ENCODE measurements around the gene ARFGAP3.

The ARFGAP3 gene

GRCh38 chr22:42814215-42814614 lies 42.9 kb downstream of the ARFGAP3 start (continued):
- no peak for TF ChIP-seq ZBTB26 (tag by site-specific recombination; optimal IDR thresholded peaks at IDR 0.05)
- TF ChIP-seq ZNF148 (tag by site-specific recombination; IDR thresholded peaks at IDR 0.05; ENCODE audit: borderline replicate concordance) = no peak
- TF ChIP-seq ZNF157 (tag by site-specific recombination; IDR thresholded peaks at IDR 0.05) = no peak
- no peak for TF ChIP-seq KLF10 (tag by site-specific recombination; IDR thresholded peaks at IDR 0.05)

GRCh38 chr22:42813501-42813900 lies 43.6 kb downstream of the ARFGAP3 start:
- H3K4me1 ChIP-seq (ENCODE audit: control insufficient read depth, insufficient read depth, low read length) = no peaks in the 10 kb centered on the region
- no peak overlapping the region for H3K27ac ChIP-seq (ENCODE audit: extremely low read depth, low read depth, low read length)
- H3K36me3 ChIP-seq (ENCODE audit: control insufficient read depth in 2 of 2, insufficient read depth in 1 of 2, low read length in 2 of 2) = peaks cover 21 to 64% of the 10 kb centered on the region in 2 experiments
- no peak overlapping the region for H3K4me3 ChIP-seq (ENCODE audit: low read depth, low read length)
- no peaks in the 10 kb centered on the region for H3K9me3 ChIP-seq (ENCODE audit: control insufficient read depth, insufficient read depth, low read depth, low read length)
- ChIA-PET CTCF (interaction anchor here (0.5 to 1.3 kb wide), 2 partner anchors 220 to 236 kb away, joined by 3 to 4 read pairs; no protein-coding TSS in a partner anchor), POLR2A (interaction anchor here (0.5 kb wide), 1 partner anchor 82 kb away, joined by 3 read pairs; no protein-coding TSS in a partner anchor)
- TF ChIP-seq ZNF449 (tag by site-specific recombination; IDR thresholded peaks at IDR 0.05) = no peak
- TF ChIP-seq GLI4 (tag by site-specific recombination; IDR thresholded peaks at IDR 0.05) = no peak
- TF ChIP-seq ZNF366 (tag by site-specific recombination; conservative IDR thresholded peaks at IDR 0.05) = no peak
- no peak for TF ChIP-seq ZNF266 (tag by site-specific recombination; IDR thresholded peaks at IDR 0.05; ENCODE audit: low read depth)
- no peak for TF ChIP-seq ZNF184 (tag by site-specific recombination; IDR thresholded peaks at IDR 0.05)
- TF ChIP-seq ZNF239 (tag by site-specific recombination; IDR thresholded peaks at IDR 0.05) = no peak
- no peak for TF ChIP-seq ZNF621 (tag by site-specific recombination; IDR thresholded peaks at IDR 0.05)
- TF ChIP-seq ZBTB21 (tag by site-specific recombination; IDR thresholded peaks at IDR 0.05) = no peak
- TF ChIP-seq ZNF48 (tag by site-specific recombination; IDR thresholded peaks at IDR 0.05) = no peak
- TF ChIP-seq ZNF121 (tag by site-specific recombination; IDR thresholded peaks at IDR 0.05) = no peak
- no peak for TF ChIP-seq ZNF391 (tag by site-specific recombination; IDR thresholded peaks at IDR 0.05; ENCODE audit: borderline replicate concordance, low read depth)
- TF ChIP-seq ZNF169 (tag by site-specific recombination; IDR thresholded peaks at IDR 0.05) = no peak
- no peak for TF ChIP-seq ZNF747 (tag by site-specific recombination; IDR thresholded peaks at IDR 0.05)
- no peak for TF ChIP-seq INSM2 (tag by site-specific recombination; IDR thresholded peaks at IDR 0.05)
- no peak for TF ChIP-seq KLF8 (tag by site-specific recombination; IDR thresholded peaks at IDR 0.05)
- TF ChIP-seq ZNF677 (tag by site-specific recombination; IDR thresholded peaks at IDR 0.05) = no peak
- TF ChIP-seq ZNF26 (tag by site-specific recombination; IDR thresholded peaks at IDR 0.05) = no peak
- no peak for TF ChIP-seq PRDM2 (tag by site-specific recombination; IDR thresholded peaks at IDR 0.05; ENCODE audit: borderline replicate concordance)
